Measurements from ENCODE around the gene SLC12A7. TPM values are rescaled to one million over a fixed set of nuclear protein-coding genes. Genes with fewer than 3 reads are reported as not detected.

SLC12A7 gene
- total RNA-seq, 1 donor from 2014 or later, result 11.5 TPM

DNA sequence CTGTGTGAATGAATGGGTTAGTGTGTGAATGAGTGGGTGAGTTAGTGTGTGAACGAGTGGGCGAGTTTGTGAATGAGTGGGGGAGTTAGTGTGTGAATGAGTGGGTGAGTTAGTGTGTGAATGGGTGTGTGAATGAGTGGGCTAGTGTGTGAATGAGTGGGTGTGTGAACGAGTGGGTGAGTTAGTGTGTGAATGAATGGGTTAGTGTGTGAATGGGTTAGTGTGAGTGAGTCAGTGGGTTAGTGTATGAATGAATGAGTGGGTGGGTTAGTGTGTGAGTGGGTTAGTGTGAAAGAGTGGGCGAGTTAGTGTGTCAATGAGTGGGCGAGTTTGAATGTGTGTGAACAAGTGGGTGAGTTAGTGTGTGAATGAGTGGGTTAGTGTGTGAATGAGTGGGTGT lies 67.7 kb downstream of the SLC12A7 start:
- Mint-ChIP-seq H3K4me3 (ENCODE audit: unreplicated experiment) (no peak overlapping the region), H3K9me3 (ENCODE audit: unreplicated experiment) (peaks cover 58% of the 10 kb centered on the region), H3K27ac (ENCODE audit: unreplicated experiment) (no peak overlapping the region), H3K4me1 (ENCODE audit: unreplicated experiment) (no peaks in the 10 kb centered on the region), H3K27me3 (ENCODE audit: unreplicated experiment) (no peaks in the 10 kb centered on the region), H3K36me3 (ENCODE audit: unreplicated experiment) (no peaks in the 10 kb centered on the region)
- no peak for TF ChIP-seq CTCF (IDR thresholded peaks at IDR 0.05)
- DNase-seq (ENCODE audit: extremely low spot score, unreplicated experiment), result no peak

DNA sequence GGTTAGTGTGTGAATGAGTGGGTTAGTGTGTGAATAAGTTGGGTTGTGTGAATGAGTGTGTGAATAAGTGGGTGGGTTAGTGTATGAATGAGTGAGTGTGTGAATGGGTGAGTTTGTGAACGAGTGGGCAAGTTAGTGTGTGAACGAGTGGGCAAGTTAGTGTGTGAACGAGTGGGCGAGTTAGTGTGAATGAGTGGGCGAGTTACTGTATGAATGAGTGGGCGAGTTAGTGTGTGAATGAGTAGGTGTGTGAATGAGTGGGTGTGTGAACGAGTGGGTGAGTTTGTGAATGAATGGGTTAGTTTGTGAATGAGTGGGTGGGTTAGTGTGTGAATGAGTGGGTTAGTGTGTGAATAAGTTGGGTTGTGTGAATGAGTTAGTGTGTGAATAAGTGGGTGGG lies 68.5 kb downstream of the SLC12A7 start:
- Mint-ChIP-seq H3K4me3 (ENCODE audit: unreplicated experiment) (no peak overlapping the region), H3K36me3 (ENCODE audit: unreplicated experiment) (no peaks in the 10 kb centered on the region), H3K4me1 (ENCODE audit: unreplicated experiment) (no peaks in the 10 kb centered on the region), H3K9me3 (ENCODE audit: unreplicated experiment) (peaks cover 58% of the 10 kb centered on the region), H3K27ac (ENCODE audit: unreplicated experiment) (no peak overlapping the region), H3K27me3 (ENCODE audit: unreplicated experiment) (no peaks in the 10 kb centered on the region)
- TF ChIP-seq CTCF (IDR thresholded peaks at IDR 0.05), result no peak
- DNase-seq (ENCODE audit: extremely low spot score, unreplicated experiment), result no peak

GRCh38 chr5:1042626-1043025 lies 69.2 kb downstream of the SLC12A7 start:
- Mint-ChIP-seq H3K27ac (ENCODE audit: unreplicated experiment) (no peak overlapping the region), H3K4me1 (ENCODE audit: unreplicated experiment) (no peaks in the 10 kb centered on the region), H3K4me3 (ENCODE audit: unreplicated experiment) (no peak overlapping the region), H3K27me3 (ENCODE audit: unreplicated experiment) (no peaks in the 10 kb centered on the region), H3K9me3 (ENCODE audit: unreplicated experiment) (peaks cover 58% of the 10 kb centered on the region), H3K36me3 (ENCODE audit: unreplicated experiment) (no peaks in the 10 kb centered on the region)
- no peak for TF ChIP-seq CTCF (IDR thresholded peaks at IDR 0.05)
- DNase-seq (ENCODE audit: extremely low spot score, unreplicated experiment), result no peak

GRCh38 chr5:1041225-1042143 lies 70.4 kb downstream of the SLC12A7 start:
- Mint-ChIP-seq H3K36me3 (ENCODE audit: unreplicated experiment) (no peaks in the 10 kb centered on the region), H3K4me1 (ENCODE audit: unreplicated experiment) (no peaks in the 10 kb centered on the region), H3K4me3 (ENCODE audit: unreplicated experiment) (no peak overlapping the region), H3K27me3 (ENCODE audit: unreplicated experiment) (no peaks in the 10 kb centered on the region), H3K27ac (ENCODE audit: unreplicated experiment) (no peak overlapping the region), H3K9me3 (ENCODE audit: unreplicated experiment) (peaks cover 51% of the 10 kb centered on the region)
- DNase-seq (ENCODE audit: extremely low spot score, unreplicated experiment), result no peak
- no peak for TF ChIP-seq CTCF (IDR thresholded peaks at IDR 0.05)

GRCh38 chr5:1040571-1040970 lies 71.3 kb downstream of the SLC12A7 start:
- Mint-ChIP-seq H3K27me3 (ENCODE audit: unreplicated experiment) (no peaks in the 10 kb centered on the region), H3K4me3 (ENCODE audit: unreplicated experiment) (no peak overlapping the region), H3K4me1 (ENCODE audit: unreplicated experiment) (no peaks in the 10 kb centered on the region), H3K9me3 (ENCODE audit: unreplicated experiment) (peaks cover 43% of the 10 kb centered on the region), H3K36me3 (ENCODE audit: unreplicated experiment) (no peaks in the 10 kb centered on the region), H3K27ac (ENCODE audit: unreplicated experiment) (no peak overlapping the region)
- DNase-seq (ENCODE audit: extremely low spot score, unreplicated experiment), result no peak
- no peak for TF ChIP-seq CTCF (IDR thresholded peaks at IDR 0.05)

Measured in osteocyte (in vitro differentiated cells).